HepG2 (cell line): ENCODE data around the gene OPRL1. TPM values are rescaled to one million over a fixed set of nuclear protein-coding genes. Genes with fewer than 3 reads are reported as not detected.
A peak's percentile ranks its signal among the peaks of the same experiment; 100 is the strongest.

Experiments used
- DPF2 ChIP-seq: sonication (generic); formaldehyde crosslinking; IDR thresholded peaks from 2 replicates; pipeline ENCODE4 v1.4.0; 2020; ENCODE audit warnings: mild to moderate bottlenecking, low read depth, missing genetic modification reagents, borderline replicate concordance
- HBP1 ChIP-seq: IDR thresholded peaks from 2 replicates; pipeline ENCODE4 v1.6.1; 2016; ENCODE audit warnings: low read depth, control low read depth
- HDAC1 ChIP-seq: sonication (generic); formaldehyde crosslinking; IDR thresholded peaks from 2 replicates; pipeline ENCODE4 v1.5.1; 2020; ENCODE audit warnings: mild to moderate bottlenecking, missing genetic modification reagents
- PRPF4 ChIP-seq: fragments of 200-400 bp; formaldehyde crosslinking; IDR thresholded peaks from 2 replicates; pipeline ENCODE4 v1.6.1; 2016; ENCODE audit warnings: low read length, low read depth; ENCODE audit not compliant: poor library complexity, severe bottlenecking
- RORA ChIP-seq: sonication (generic); formaldehyde crosslinking; IDR thresholded peaks from 2 replicates; pipeline ENCODE4 v1.5.0; 2020; ENCODE audit warnings: mild to moderate bottlenecking, missing genetic modification reagents, moderate library complexity
- SNAI1 ChIP-seq: sonication (generic); formaldehyde crosslinking; IDR thresholded peaks from 2 replicates; pipeline ENCODE4 v1.5.0; 2020; ENCODE audit warnings: mild to moderate bottlenecking, missing genetic modification reagents, borderline replicate concordance
- ZC3H4 ChIP-seq: sonication (generic); formaldehyde crosslinking; IDR thresholded peaks from 2 replicates; pipeline ENCODE4 v1.4.0; 2020; ENCODE audit warnings: missing genetic modification reagents, borderline replicate concordance
- ZMYM3 ChIP-seq: sonication (generic); formaldehyde crosslinking; IDR thresholded peaks from 2 replicates; pipeline ENCODE4 v1.5.1; 2020; ENCODE audit warnings: mild to moderate bottlenecking, missing genetic modification reagents
- ZNF704 ChIP-seq: sonication (generic); formaldehyde crosslinking; IDR thresholded peaks from 2 replicates; pipeline ENCODE4 v1.8.1; 2023; ENCODE audit warnings: mild to moderate bottlenecking, inconsistent platforms, moderate library complexity, missing genetic modification reagents, borderline replicate concordance
- ZNF841 ChIP-seq: sonication (generic); formaldehyde crosslinking; IDR thresholded peaks from 2 replicates; pipeline ENCODE4 v1.8.1; 2023; ENCODE audit warnings: missing genetic modification reagents, borderline replicate concordance
- polyA plus RNA-seq, 8 experiments: library from polyadenylated mRNA; depleted of rRNA in 3 of 8; stranded (reverse) in 7 of 8; unstranded in 1 of 8; fragments of >200 nt; fragmentation: Illumina TruSeq in 4 of 8; extraction: Trizol in 4 of 8; gene quantifications; 2 replicates each; pipeline versions ENCODE4 v1.2.1 to v1.2.3, GENCODE V29; 2011 to 2016; ENCODE audit warnings: low read depth in 4 of 8, missing spikeins in 1 of 8, mixed read lengths in 1 of 8; ENCODE audit not compliant: insufficient read depth in 1 of 8
- total RNA-seq, 5 experiments: library from RNA; depleted of rRNA; stranded (reverse); fragments of >200 nt; fragmentation: Illumina TruSeq; extraction: Trizol; gene quantifications; 2 replicates each; pipeline ENCODE4 v1.2.3, GENCODE V29; 2016; ENCODE audit warnings: low read depth in 1 of 5
- TF ChIP-seq, protein P1 (sequence below): IDR thresholded peaks from 2 replicates; pipeline ENCODE4 v1.6.1; 2018; ENCODE audit warnings: missing genetic modification reagents, mild to moderate bottlenecking, missing compliant biosample characterization
- TF ChIP-seq, protein P2 (sequence below): sonication (generic); formaldehyde crosslinking; IDR thresholded peaks from 2 replicates; pipeline ENCODE4 v1.4.0; 2020; ENCODE audit warnings: mild to moderate bottlenecking, missing genetic modification reagents
- TF ChIP-seq, protein P3 (sequence below): IDR thresholded peaks from 2 replicates; pipeline ENCODE4 v1.6.1; 2012; ENCODE audit warnings: inconsistent platforms

Gene OPRL1
- total and polyA plus RNA-seq, 2 of the 13 experiments (the other 11 are each of a cell fraction or from before 2014, with no cell fraction given): 0.35 to 0.71 TPM

DNA sequence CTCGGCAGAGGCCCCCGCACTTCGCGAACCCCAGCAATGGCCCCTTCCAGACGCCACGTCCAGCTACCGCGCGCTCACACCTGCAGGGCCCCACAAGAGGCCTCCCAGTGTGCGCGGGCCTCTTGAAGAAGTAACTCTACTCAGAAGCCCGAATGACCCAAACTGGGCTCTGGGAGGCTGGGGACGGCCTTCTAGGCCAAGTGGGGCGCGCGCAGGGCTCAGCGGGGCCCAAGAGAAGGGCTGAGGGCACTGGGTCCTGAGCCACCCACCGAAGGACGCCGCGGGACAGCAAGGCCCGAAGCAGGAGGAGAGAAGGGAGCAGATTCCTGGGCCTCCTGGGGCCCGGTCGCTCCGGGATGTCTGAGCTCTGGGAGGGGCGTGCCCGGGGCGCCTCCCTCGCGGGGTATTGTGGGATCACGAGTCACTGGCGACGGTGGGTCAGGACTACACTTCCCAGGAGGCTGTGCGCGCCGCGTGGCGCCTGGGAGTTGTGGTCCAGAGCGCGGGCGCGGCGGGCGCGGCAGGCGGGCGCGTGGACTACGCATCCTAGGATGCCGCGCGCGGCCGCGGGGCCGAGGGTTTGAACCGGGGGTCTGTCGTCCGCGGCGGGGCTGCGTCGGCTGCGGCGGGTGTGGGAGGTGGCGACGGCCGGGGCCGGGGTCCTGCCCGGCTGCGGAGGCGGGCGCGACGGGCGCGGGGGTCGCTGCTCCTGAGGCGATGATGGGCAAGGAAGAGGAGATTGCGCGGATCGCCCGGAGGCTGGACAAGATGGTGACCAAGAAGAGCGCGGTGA lies 17.1 kb upstream of the OPRL1 start, which contains the start of gene TCEA2 (continued):
- 0 out of 2 replicates have a peak, but pooled peaks have one; percentile 6 for TF ChIP-seq DPF2
- 0 out of 2 replicates have a peak, but pooled peaks have one; percentile 30 for TF ChIP-seq ZC3H4 (CRISPR knock-in tag)
- TF ChIP-seq PRPF4: no peak
- 0 out of 2 replicates have a peak, but pooled peaks have one; percentile 74 for TF ChIP-seq ZNF841
- peak; percentile 94 for TF ChIP-seq HBP1
- TF ChIP-seq, protein P1, sequence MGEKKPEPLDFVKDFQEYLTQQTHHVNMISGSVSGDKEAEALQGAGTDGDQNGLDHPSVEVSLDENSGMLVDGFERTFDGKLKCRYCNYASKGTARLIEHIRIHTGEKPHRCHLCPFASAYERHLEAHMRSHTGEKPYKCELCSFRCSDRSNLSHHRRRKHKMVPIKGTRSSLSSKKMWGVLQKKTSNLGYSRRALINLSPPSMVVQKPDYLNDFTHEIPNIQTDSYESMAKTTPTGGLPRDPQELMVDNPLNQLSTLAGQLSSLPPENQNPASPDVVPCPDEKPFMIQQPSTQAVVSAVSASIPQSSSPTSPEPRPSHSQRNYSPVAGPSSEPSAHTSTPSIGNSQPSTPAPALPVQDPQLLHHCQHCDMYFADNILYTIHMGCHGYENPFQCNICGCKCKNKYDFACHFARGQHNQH: peak; percentile 87
- peak; percentile 98 for TF ChIP-seq SNAI1 (CRISPR knock-in tag)
- TF ChIP-seq, protein P2, sequence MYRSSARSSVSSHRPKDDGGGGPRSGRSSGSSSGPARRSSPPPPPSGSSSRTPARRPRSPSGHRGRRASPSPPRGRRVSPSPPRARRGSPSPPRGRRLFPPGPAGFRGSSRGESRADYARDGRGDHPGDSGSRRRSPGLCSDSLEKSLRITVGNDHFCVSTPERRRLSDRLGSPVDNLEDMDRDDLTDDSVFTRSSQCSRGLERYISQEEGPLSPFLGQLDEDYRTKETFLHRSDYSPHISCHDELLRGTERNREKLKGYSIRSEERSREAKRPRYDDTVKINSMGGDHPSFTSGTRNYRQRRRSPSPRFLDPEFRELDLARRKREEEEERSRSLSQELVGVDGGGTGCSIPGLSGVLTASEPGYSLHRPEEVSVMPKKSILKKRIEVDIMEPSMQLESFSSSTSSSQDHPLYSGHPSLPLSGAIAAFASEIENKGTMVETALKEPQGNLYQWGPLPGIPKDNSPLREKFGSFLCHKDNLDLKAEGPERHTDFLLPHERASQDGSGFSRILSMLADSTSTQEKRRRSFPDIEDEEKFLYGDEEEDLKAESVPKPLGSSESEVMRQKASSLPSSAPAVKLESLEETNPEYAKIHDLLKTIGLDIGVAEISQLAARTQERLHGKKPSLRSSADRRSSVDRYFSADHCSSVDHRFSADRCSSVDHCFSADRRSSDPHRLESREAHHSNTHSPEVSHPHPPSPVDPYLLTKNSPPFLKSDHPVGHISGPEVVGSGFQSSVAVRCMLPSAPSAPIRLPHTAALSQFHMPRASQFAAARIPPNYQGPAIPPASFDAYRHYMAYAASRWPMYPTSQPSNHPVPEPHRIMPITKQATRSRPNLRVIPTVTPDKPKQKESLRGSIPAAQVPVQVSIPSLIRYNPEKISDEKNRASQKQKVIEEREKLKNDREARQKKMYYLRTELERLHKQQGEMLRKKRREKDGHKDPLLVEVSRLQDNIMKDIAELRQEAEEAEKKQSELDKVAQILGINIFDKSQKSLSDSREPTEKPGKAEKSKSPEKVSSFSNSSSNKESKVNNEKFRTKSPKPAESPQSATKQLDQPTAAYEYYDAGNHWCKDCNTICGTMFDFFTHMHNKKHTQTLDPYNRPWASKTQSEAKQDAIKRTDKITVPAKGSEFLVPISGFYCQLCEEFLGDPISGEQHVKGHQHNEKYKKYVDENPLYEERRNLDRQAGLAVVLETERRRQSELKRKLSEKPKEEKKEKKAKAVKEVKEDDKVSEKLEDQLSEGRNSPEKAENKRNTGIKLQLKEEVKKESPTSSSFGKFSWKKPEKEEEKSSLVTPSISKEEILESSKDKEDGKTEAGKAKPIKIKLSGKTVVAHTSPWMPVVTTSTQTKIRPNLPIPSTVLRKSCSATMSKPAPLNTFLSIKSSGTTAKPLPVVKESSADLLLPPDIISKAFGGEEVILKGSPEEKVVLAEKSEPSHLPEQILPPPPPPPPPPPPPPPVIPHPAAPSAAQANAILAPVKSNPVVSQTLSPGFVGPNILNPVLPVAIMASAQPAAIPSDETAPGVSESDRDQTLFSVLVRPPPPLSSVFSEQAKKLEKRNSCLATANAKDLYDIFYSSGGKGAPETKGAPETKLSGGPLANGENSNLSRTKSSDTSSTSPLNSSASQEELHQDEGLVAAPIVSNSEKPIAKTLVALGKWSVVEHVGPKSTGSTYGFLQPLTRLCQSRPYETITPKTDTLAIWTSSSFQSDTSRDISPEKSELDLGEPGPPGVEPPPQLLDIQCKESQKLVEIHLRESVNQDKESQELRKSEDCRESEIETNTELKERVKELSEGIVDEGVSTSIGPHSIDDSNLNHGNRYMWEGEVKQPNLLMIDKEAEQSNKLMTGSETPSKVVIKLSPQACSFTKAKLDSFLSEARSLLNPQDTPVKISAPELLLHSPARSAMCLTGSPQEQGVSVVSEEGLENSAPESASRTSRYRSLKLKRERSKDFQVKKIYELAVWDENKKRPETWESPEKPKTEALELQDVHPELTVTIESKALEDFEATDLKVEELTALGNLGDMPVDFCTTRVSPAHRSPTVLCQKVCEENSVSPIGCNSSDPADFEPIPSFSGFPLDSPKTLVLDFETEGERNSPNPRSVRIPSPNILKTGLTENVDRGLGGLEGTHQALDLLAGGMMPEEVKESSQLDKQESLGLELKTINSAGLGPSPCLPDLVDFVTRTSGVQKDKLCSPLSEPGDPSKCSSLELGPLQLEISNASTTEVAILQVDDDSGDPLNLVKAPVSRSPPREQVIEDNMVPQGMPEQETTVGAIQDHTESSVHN (CRISPR knock-in tag): peak; percentile 55; the same call in 1 of the 2 replicates
- TF ChIP-seq HDAC1 (CRISPR knock-in tag): peak; percentile 97
- no peak for TF ChIP-seq ZMYM3
- no peak for TF ChIP-seq ZNF704 (CRISPR knock-in tag)
- TF ChIP-seq, protein P3, sequence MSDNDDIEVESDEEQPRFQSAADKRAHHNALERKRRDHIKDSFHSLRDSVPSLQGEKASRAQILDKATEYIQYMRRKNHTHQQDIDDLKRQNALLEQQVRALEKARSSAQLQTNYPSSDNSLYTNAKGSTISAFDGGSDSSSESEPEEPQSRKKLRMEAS: peak; percentile 89
- no peak for TF ChIP-seq RORA (CRISPR knock-in tag)
